ENCODE results near the gene EFR3B.

DNA sequence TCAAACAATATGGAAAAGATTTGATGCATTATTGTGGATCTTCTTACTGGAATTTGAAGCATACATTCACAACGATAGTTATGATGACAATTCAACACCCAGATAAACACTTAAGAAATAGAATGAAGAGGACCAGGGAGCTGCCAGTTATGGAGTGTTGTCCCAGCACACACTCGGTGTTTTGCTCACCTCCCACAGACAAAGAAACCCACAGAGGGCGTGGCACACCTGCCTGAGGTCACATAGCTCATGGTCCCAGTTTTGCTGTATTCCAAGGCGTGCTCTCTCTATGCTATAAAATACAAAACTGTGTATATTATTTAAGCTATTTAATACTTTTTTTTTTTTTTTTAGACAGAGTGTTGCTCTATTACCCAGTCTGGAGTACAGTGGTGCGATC lies 31.1 kb downstream of the EFR3B start:
- TF ChIP-seq, protein P1, sequence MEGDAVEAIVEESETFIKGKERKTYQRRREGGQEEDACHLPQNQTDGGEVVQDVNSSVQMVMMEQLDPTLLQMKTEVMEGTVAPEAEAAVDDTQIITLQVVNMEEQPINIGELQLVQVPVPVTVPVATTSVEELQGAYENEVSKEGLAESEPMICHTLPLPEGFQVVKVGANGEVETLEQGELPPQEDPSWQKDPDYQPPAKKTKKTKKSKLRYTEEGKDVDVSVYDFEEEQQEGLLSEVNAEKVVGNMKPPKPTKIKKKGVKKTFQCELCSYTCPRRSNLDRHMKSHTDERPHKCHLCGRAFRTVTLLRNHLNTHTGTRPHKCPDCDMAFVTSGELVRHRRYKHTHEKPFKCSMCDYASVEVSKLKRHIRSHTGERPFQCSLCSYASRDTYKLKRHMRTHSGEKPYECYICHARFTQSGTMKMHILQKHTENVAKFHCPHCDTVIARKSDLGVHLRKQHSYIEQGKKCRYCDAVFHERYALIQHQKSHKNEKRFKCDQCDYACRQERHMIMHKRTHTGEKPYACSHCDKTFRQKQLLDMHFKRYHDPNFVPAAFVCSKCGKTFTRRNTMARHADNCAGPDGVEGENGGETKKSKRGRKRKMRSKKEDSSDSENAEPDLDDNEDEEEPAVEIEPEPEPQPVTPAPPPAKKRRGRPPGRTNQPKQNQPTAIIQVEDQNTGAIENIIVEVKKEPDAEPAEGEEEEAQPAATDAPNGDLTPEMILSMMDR (IDR thresholded peaks at IDR 0.05): no peak
- no peak for TF ChIP-seq POLR2A (IDR thresholded peaks at IDR 0.05)
